ENCODE data around the gene MPP4.

MPP4 gene

GRCh38 chr2:201734111-201734510, 35.7 kb upstream of the MPP4 start:
- H2AFZ ChIP-seq (ENCODE audit: low read depth, low read length) = no peak overlapping the region
- no peaks in the 10 kb centered on the region for H4K20me1 ChIP-seq (ENCODE audit: insufficient read depth, low read length)
- no peak overlapping the region for H3K27ac ChIP-seq (ENCODE audit: low read length)
- H3K4me1 ChIP-seq (ENCODE audit: insufficient read depth, low read length) = no peaks in the 10 kb centered on the region
- H3K4me3 ChIP-seq (ENCODE audit: low read depth in 1 of 2, low read length in 2 of 2) = no peak overlapping the region
- H3K36me3 ChIP-seq (ENCODE audit: insufficient read depth, low read length) = peaks cover 5% of the 10 kb centered on the region; the same call in 1 of the 2 replicates
- H3K9me3 ChIP-seq (ENCODE audit: insufficient read depth, low read length, severe bottlenecking) = no peaks in the 10 kb centered on the region
- H3K9ac ChIP-seq (ENCODE audit: low read depth, low read length) = no peak overlapping the region
- H3K4me2 ChIP-seq (ENCODE audit: insufficient read depth, low read length) = no peak overlapping the region
- TF ChIP-seq, protein P1, sequence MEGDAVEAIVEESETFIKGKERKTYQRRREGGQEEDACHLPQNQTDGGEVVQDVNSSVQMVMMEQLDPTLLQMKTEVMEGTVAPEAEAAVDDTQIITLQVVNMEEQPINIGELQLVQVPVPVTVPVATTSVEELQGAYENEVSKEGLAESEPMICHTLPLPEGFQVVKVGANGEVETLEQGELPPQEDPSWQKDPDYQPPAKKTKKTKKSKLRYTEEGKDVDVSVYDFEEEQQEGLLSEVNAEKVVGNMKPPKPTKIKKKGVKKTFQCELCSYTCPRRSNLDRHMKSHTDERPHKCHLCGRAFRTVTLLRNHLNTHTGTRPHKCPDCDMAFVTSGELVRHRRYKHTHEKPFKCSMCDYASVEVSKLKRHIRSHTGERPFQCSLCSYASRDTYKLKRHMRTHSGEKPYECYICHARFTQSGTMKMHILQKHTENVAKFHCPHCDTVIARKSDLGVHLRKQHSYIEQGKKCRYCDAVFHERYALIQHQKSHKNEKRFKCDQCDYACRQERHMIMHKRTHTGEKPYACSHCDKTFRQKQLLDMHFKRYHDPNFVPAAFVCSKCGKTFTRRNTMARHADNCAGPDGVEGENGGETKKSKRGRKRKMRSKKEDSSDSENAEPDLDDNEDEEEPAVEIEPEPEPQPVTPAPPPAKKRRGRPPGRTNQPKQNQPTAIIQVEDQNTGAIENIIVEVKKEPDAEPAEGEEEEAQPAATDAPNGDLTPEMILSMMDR (IDR thresholded peaks at IDR 0.05; ENCODE audit: borderline replicate concordance, extremely low read depth, low read length, poor library complexity, severe bottlenecking) = no peak
- no peak for TF ChIP-seq EZH2 (IDR thresholded peaks at IDR 0.05; ENCODE audit: borderline replicate concordance, low read depth, low read length, severe bottlenecking)
- no peaks in the 10 kb centered on the region for H3K27me3 ChIP-seq (ENCODE audit: insufficient read depth, low read length, poor library complexity)
- ATAC-seq (ENCODE audit: insufficient read depth, low read depth) (no peak), DNase-seq (no peak)
- no peaks in the 10 kb centered on the region for H3K79me2 ChIP-seq (ENCODE audit: insufficient read depth, low read length)

GRCh38 chr2:201733544-201733943, 35.1 kb upstream of the MPP4 start:
- no peak overlapping the region for H3K27ac ChIP-seq (ENCODE audit: low read length)
- DNase-seq (no peak), ATAC-seq (ENCODE audit: insufficient read depth, low read depth) (no peak)
- no peak overlapping the region for H3K9ac ChIP-seq (ENCODE audit: low read depth, low read length)
- no peaks in the 10 kb centered on the region for H3K4me1 ChIP-seq (ENCODE audit: insufficient read depth, low read length)
- H3K4me3 ChIP-seq (ENCODE audit: low read depth in 1 of 2, low read length in 2 of 2) = no peak overlapping the region
- H3K27me3 ChIP-seq (ENCODE audit: insufficient read depth, low read length, poor library complexity) = no peaks in the 10 kb centered on the region
- no peaks in the 10 kb centered on the region for H3K79me2 ChIP-seq (ENCODE audit: insufficient read depth, low read length)
- TF ChIP-seq EZH2 (IDR thresholded peaks at IDR 0.05; ENCODE audit: borderline replicate concordance, low read depth, low read length, severe bottlenecking) = no peak
- TF ChIP-seq, protein P1 (IDR thresholded peaks at IDR 0.05; ENCODE audit: borderline replicate concordance, extremely low read depth, low read length, poor library complexity, severe bottlenecking) = no peak
- no peak overlapping the region for H3K4me2 ChIP-seq (ENCODE audit: insufficient read depth, low read length)
- H4K20me1 ChIP-seq (ENCODE audit: insufficient read depth, low read length) = no peaks in the 10 kb centered on the region
- no peak overlapping the region for H2AFZ ChIP-seq (ENCODE audit: low read depth, low read length)
- H3K9me3 ChIP-seq (ENCODE audit: insufficient read depth, low read length, severe bottlenecking) = no peaks in the 10 kb centered on the region
- H3K36me3 ChIP-seq (ENCODE audit: insufficient read depth, low read length) = peaks cover 5% of the 10 kb centered on the region; the same call in 1 of the 2 replicates

DNA sequence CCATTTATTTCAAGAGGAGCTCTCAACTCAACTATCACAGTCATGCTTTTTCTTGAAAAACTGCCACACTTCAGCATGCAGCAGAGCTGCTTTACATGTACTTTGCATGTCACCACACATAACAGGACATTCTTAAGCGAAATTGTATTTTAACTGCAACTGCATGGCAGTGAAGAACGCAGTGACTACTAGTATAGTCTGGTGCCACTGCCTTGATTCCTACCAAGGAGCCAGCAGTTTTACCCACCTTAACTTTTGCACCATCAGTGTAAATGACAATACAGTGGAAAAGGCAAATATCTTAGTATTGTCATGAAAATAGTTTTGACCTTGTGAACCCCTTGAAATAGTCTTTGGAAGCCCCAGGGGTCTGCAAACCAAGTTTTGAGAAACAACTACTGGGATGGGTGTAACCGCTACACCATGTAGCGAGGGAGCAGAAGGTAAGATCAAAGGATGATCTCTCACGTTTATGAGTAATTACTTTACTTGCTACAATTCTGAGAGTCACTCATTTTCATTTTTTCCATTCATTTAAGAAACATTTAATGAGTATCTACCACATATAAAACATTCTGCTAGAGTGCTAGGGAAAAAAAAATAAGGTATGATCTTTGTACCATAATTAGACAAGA, 32.3 kb upstream of the MPP4 start:
- ATAC-seq (ENCODE audit: insufficient read depth, low read depth) (no peak), DNase-seq (no peak)
- Histone ChIP-seq H3K27ac (ENCODE audit: low read length) (no peak overlapping the region), H3K4me1 (ENCODE audit: insufficient read depth, low read length) (no peaks in the 10 kb centered on the region), H3K79me2 (ENCODE audit: insufficient read depth, low read length) (no peaks in the 10 kb centered on the region), H3K4me3 (ENCODE audit: low read depth in 1 of 2, low read length in 2 of 2) (no peak overlapping the region), H2AFZ (ENCODE audit: low read depth, low read length) (no peak overlapping the region), H3K27me3 (ENCODE audit: insufficient read depth, low read length, poor library complexity) (no peaks in the 10 kb centered on the region), H3K9me3 (ENCODE audit: insufficient read depth, low read length, severe bottlenecking) (no peaks in the 10 kb centered on the region), H3K9ac (ENCODE audit: low read depth, low read length) (no peak overlapping the region), H3K4me2 (ENCODE audit: insufficient read depth, low read length) (no peak overlapping the region), H4K20me1 (ENCODE audit: insufficient read depth, low read length) (no peaks in the 10 kb centered on the region), H3K36me3 (ENCODE audit: insufficient read depth, low read length) (no peaks in the 10 kb centered on the region)
- no peak for TF ChIP-seq EZH2 (IDR thresholded peaks at IDR 0.05; ENCODE audit: borderline replicate concordance, low read depth, low read length, severe bottlenecking)
- TF ChIP-seq, protein P1 (IDR thresholded peaks at IDR 0.05; ENCODE audit: borderline replicate concordance, extremely low read depth, low read length, poor library complexity, severe bottlenecking) = no peak

Data from DND-41 (cell line).